Muscle layer of colon (tissue), 2 donors: ENCODE data around the gene PPP2R5D.
A peak's percentile ranks its signal among the peaks of the same experiment; 100 is the strongest.
"Not testable (repeated sequence)": the region's sequence is repeated elsewhere in the genome, so short reads cannot be mapped to it uniquely, and the experiment has no call there.

Source experiments
- H3K27ac ChIP-seq: one replicate; pipeline ENCODE4 v1.7.0; 2013; ENCODE audit warnings: low read depth, mild to moderate bottlenecking, low read length, moderate library complexity
- H3K27me3 ChIP-seq, 2 donors: one replicate each; pipeline ENCODE4 v1.7.0; 2013; ENCODE audit warnings: low read length in 2 of 2, mild to moderate bottlenecking in 2 of 2; ENCODE audit not compliant: insufficient read depth in 2 of 2, control insufficient read depth in 1 of 2
- H3K36me3 ChIP-seq: one replicate; pipeline ENCODE4 v1.7.0; 2013; ENCODE audit warnings: mild to moderate bottlenecking, low read length; ENCODE audit not compliant: insufficient read depth
- H3K4me1 ChIP-seq: one replicate; pipeline ENCODE4 v1.7.0; 2013; ENCODE audit warnings: mild to moderate bottlenecking, low read length; ENCODE audit not compliant: insufficient read depth
- H3K4me3 ChIP-seq, 2 donors: one replicate each; pipeline ENCODE4 v1.7.0; 2013; ENCODE audit warnings: low read length in 2 of 2, low read depth in 1 of 2, mild to moderate bottlenecking in 1 of 2, moderate library complexity in 1 of 2
- H3K9ac ChIP-seq: one replicate; pipeline ENCODE4 v1.7.0; 2013; ENCODE audit warnings: low read length
- H3K9me3 ChIP-seq: one replicate; pipeline ENCODE4 v1.7.0; 2013; ENCODE audit warnings: mild to moderate bottlenecking, low read length
- donor health status: abdominal sarcoma.
- donor health status: Adenocarcinoma of cecum.

Gene PPP2R5D

DNA sequence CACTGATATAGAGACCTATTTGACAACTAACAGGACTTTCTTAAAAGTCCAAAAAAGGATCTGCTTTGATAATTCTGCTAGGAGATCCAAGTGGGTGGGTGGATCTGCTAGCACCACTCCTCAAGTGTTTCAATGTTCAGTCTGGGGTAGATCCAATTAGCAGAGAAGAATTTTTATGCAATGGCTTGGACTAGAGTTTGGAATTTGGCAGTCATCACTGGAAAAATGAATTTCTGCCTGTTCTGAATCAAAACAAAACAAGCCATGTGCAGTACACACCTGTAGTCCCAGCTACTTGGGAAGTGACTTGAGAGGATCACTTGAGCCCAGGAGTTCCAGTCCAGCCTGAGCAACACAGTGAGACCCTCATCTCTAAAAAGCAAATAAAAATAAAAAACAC, 36.4 kb upstream of the PPP2R5D start:
- Histone ChIP-seq H3K4me1 (no peaks in the 10 kb centered on the region), H3K9ac (no peak overlapping the region), H3K27me3 (no peaks in the 10 kb centered on the region), H3K9me3 (no peaks in the 10 kb centered on the region), H3K4me3 (no peak overlapping the region), H3K36me3 (peaks cover 10% of the 10 kb centered on the region), H3K27ac (no peak overlapping the region)

DNA sequence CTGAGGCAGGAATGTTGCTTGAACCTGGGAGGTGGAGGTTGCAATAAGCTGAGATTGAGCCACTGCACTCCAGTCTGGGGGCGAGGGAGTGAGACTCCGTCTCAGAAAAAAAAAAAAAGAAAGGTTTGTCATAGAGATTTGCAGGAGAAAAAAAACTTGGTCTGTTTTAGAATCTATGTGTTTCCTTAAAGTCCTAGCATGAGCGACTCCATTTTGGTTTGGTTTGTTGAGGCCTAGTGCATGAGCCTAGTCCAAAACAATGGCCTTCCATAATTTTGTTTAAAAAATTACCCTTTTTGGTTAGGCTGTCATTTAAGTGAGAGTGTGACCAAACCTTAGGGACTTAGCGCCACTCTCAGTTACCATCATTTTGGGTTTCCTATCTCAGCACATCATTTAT, 32.0 kb upstream of the PPP2R5D start:
- Histone ChIP-seq H3K4me1 (no peaks in the 10 kb centered on the region), H3K27ac (no peak overlapping the region), H3K36me3 (no peaks in the 10 kb centered on the region), H3K9ac (no peak overlapping the region), H3K4me3 (no peak overlapping the region), H3K9me3 (no peaks in the 10 kb centered on the region), H3K27me3 (no peaks in the 10 kb centered on the region)

DNA sequence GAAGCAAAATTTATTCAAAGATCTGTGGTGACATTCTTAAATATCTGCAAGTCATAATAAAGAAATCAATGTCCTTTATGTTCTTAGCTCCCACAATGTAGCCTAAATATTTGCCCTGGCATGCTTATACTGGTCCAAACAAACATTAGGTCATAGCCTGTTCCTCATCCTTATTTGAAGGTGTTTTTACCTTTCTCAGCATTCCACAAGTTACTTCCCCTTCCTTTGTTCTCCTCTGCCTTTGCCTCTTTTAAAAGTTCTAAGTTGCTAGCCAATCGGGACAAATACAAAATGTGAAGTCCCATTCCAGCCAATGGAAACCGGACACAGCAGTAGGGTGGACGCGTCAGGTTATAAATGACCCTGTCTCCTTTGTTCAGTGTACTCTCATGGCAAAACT, 30.0 kb upstream of the PPP2R5D start:
- not testable (repeated sequence) for H3K9me3 ChIP-seq, H3K4me3 ChIP-seq, H3K27ac ChIP-seq, H3K36me3 ChIP-seq, H3K4me1 ChIP-seq, H3K27me3 ChIP-seq, H3K9ac ChIP-seq

DNA sequence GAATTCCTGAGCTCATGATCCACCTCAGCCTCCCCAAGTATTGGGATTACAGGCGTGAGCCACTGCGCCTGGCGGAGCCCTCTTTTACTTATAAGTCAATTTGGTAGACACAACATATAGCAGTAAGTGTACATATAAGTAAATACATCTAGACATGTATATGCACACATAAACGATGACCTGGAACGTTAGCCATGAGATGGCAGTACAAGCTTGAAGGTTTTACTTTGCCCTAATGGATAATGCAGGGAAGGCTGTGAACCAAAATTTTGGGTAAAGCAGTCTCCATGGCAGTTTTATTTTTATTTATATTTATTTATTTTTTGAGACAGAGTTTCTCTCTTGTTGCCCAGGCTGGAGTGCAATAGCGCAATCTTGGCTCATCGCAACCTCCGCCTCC, 26.2 kb upstream of the PPP2R5D start:
- peaks cover 11% of the 10 kb centered on the region for H3K4me1 ChIP-seq
- H3K4me3 ChIP-seq: no peak overlapping the region
- no peak overlapping the region for H3K9ac ChIP-seq
- no peak overlapping the region for H3K27ac ChIP-seq
- no peaks in the 10 kb centered on the region for H3K36me3 ChIP-seq
- peaks cover 0 to 4% of the 10 kb centered on the region in 2 donors for H3K27me3 ChIP-seq
- H3K9me3 ChIP-seq: no peaks in the 10 kb centered on the region

DNA sequence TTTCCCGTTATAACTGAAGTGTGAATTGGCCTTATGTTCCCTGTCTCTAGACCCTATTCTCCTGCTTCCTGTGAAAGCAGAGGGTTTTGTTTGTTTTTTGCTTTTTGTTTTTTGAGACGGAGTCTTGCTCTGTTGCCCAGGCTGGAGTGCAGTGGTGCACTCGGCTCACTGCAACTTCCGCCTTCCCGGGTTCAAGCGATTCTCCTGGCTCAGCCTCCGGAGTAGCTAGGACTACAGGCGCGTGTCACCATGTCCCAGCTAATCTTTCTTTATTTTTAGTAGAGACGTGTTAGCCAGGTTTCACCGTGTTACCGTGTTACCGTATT, 24.5 kb upstream of the PPP2R5D start:
- Histone ChIP-seq H3K9ac (peak overlapping the region; percentile 1), H3K4me1 (peaks cover 11% of the 10 kb centered on the region), H3K36me3 (peaks cover 11% of the 10 kb centered on the region), H3K4me3 (peak overlapping the region in 1 of 2 donors; percentile 57), H3K27ac (no peak overlapping the region), H3K9me3 (no peaks in the 10 kb centered on the region), H3K27me3 (peaks cover 0 to 4% of the 10 kb centered on the region in 2 donors)

DNA sequence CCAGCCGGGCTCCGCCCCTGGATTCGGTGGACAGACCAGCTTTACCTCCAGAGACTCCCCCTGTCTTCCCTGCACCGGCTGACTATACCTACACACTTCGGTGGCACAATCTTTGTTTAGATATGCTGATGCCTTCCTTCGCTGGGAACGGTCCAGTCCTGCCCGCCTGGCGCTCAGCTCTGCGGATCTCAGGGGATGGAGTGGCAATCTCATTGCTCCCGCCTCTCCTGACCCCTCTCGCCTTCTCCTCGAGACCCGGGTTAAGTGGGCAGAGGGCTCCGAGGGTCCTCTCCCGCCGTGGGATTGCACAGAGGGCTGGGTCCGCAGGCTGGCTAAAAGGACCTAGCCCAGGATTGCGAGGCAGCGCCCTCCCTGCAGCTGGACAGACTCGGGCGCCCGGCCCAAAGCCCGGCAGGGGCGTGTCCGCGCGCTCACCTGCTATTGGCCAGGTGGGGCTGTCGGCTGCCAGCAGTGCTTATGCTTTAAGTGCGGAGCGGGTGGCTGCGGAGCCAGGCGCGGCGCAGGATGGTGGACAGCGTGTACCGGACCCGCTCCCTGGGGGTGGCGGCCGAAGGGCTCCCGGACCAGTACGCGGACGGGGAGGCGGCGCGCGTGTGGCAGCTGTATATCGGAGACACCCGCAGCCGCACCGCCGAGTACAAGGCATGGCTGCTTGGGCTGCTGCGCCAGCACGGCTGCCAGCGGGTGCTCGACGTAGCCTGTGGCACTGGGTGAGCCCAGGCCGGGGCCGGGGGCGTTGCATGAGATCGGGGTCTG, 23.9 kb upstream of the PPP2R5D start, which contains the start of gene GNMT:
TSS of gene GNMT (plus strand) at position 512 of the 777 bp plus-strand sequence. CDS start at position 526, 14 bp downstream.
- Histone ChIP-seq H3K27ac (no peak within 1 kb of the TSS), H3K9ac (peak within 1 kb of the TSS; percentile 1), H3K4me1 (peaks cover 11% of the 10 kb centered on the region), H3K9me3 (no peaks in the 10 kb centered on the region), H3K36me3 (peaks cover 15% of the 10 kb centered on the region), H3K27me3 (peaks cover 0 to 4% of the 10 kb centered on the region in 2 donors), H3K4me3 (peak within 1 kb of the TSS; percentile 56 to 57)

DNA sequence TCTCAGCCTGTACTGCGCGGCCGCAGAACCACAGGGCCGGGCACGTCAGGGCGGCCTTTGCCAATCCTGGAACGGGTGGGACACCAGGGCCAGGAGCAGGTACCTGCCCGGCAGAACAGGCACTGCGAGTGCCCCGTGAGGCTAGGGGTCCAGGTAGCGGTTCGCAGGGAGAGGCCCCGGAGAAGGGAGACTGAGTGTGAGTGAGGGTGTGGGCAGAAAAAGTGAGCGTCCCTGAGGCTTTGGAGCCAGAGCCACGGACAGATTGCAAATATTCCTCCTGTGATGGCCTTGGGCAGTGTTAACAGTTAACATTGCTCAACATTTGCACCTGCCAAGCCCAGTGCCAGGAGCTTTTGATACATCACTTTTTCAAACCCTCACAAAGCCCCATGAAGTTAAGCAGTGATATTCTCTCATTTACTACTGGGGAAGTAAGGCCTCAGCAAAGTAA, 23.3 kb upstream of the PPP2R5D start:
- peaks cover 0 to 4% of the 10 kb centered on the region in 2 donors for H3K27me3 ChIP-seq
- H3K9ac ChIP-seq: no peak overlapping the region
- peaks cover 21% of the 10 kb centered on the region for H3K36me3 ChIP-seq
- no peak overlapping the region for H3K27ac ChIP-seq
- peaks cover 11% of the 10 kb centered on the region for H3K4me1 ChIP-seq
- peak overlapping the region; percentile 56 to 57 for H3K4me3 ChIP-seq
- no peaks in the 10 kb centered on the region for H3K9me3 ChIP-seq

DNA sequence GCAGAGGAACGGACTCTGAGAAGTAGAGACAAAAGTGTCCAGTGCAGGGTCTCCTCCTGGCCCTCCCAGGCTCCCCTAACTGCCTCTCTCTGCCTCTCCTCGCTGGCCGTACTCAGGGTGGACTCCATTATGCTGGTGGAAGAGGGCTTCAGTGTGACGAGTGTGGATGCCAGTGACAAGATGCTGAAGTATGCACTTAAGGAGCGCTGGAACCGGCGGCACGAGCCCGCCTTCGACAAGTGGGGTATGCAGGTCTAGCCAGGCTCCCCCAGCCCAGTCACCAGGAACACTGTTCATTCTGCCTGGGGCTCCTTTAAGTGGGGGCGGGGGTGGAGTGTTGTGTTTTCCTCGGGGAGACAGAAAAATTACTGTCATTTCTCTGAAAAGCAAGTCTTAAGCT, 22.3 kb upstream of the PPP2R5D start:
- Histone ChIP-seq H3K9me3 (no peaks in the 10 kb centered on the region), H3K4me3 (no peak overlapping the region), H3K36me3 (peaks cover 29% of the 10 kb centered on the region), H3K27ac (no peak overlapping the region), H3K9ac (no peak overlapping the region), H3K4me1 (peaks cover 11% of the 10 kb centered on the region), H3K27me3 (peaks cover 0 to 4% of the 10 kb centered on the region in 2 donors)

DNA sequence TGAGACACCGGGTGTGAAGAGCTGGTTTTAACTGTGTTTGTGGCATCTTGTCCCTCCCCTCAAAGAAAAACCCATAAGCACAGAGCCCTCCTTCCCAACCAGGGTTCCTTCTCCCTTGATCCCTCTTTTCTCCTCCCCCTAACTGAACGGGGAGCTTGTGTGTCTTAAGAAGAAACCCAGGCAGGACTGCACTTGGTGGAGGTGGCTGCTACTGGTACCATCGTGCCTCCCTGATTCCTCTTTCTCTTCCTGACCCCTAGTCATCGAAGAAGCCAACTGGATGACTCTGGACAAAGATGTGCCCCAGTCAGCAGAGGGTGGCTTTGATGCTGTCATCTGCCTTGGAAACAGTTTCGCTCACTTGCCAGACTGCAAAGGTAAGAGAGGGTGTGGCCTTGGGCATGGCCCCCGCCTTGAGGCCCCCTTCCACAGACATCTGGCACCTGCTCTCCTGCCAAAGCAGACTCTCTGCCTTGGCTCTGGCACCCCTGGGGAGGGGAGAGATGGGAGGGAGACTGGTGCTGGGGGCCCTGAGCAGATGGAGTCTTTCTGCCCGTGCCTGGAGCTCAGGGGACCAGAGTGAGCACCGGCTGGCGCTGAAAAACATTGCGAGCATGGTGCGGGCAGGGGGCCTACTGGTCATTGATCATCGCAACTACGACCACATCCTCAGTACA, 21.7 kb upstream of the PPP2R5D start:
- no peaks in the 10 kb centered on the region for H3K9me3 ChIP-seq
- H3K27me3 ChIP-seq: peaks cover 0 to 4% of the 10 kb centered on the region in 2 donors
- H3K9ac ChIP-seq: no peak overlapping the region
- no peak overlapping the region for H3K27ac ChIP-seq
- no peak overlapping the region for H3K4me3 ChIP-seq
- peaks cover 11% of the 10 kb centered on the region for H3K4me1 ChIP-seq
- peaks cover 32% of the 10 kb centered on the region for H3K36me3 ChIP-seq

DNA sequence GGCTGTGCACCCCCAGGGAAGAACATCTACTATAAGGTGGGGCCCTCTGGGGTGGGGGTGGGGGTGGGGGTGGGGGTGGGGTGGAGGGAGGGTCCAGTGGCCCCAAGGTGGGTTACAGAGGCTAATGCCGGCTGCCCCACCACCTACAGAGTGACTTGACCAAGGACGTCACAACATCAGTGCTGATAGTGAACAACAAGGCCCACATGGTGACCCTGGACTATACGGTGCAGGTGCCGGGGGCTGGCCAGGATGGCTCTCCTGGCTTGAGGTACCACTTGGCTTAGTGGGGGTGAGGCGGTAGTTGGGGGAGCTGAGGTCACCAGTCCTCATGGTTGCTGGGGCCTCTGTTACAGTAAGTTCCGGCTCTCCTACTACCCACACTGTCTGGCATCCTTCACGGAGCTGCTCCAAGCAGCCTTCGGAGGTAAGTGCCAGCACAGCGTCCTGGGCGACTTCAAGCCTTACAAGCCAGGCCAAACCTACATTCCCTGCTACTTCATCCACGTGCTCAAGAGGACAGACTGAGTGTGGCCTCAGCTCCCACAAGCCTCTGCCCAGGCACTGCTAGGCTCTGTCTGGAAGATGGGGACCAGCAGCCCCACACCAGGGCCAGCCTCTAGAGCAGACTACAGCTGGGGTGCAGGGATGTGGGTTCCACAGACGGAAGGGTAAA, 21.1 kb upstream of the PPP2R5D start:
- no peak overlapping the region for H3K27ac ChIP-seq
- H3K9ac ChIP-seq: no peak overlapping the region
- peaks cover 34% of the 10 kb centered on the region for H3K36me3 ChIP-seq
- peaks cover 11% of the 10 kb centered on the region for H3K4me1 ChIP-seq
- no peak overlapping the region for H3K4me3 ChIP-seq
- H3K27me3 ChIP-seq: peaks cover 0 to 4% of the 10 kb centered on the region in 2 donors
- H3K9me3 ChIP-seq: no peaks in the 10 kb centered on the region

DNA sequence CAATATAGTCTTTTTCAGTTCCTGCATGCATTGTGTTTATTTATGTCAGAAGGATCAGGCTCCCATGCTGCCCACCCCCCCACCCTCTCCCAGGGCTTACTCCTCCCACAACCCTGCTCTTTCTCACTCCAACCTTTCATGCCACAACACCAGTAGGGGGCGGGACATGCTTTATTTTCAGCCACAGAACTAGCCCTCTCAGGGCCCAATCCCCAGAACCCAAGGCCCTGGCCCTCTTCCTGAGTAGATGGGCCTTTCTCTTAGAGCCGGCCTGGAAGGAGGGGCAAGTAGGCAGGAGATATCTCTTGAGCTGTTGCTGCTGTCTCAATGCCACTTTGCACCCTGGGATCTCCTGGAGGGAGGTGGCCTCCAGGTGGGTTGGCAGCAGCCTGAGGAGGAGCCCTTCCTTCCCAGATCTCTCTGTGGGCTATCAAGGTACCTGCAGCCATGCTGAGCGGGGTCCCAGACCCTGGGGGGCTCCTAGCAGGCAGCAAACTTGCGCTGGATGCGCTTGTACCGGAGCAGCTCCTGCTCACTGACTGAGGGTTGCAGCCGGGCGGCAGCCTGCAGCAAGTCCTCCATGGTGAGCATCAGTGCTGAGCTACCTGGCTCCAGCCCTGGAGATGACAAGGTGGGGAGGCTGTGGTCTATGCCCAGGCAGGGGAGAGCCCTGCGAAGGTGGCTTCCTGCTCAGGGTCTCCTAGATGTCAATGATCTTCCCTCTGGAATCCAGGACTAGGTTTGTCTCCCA, 20.3 kb upstream of the PPP2R5D start:
- Histone ChIP-seq H3K9ac (no peak overlapping the region), H3K36me3 (peaks cover 41% of the 10 kb centered on the region), H3K4me1 (peaks cover 11% of the 10 kb centered on the region), H3K27me3 (peaks cover 0 to 4% of the 10 kb centered on the region in 2 donors), H3K4me3 (no peak overlapping the region), H3K9me3 (no peaks in the 10 kb centered on the region), H3K27ac (no peak overlapping the region)
